ENCODE data around the gene SPSB4. TPM values are rescaled to one million over a fixed set of nuclear protein-coding genes. Genes with fewer than 3 reads are reported as not detected.

The SPSB4 gene
- total RNA-seq, 1 donor from 2014 or later = not detected

Other genes with a start within 250 kb of the SPSB4 start
- 60.3 and 62.3 TPM in 2 replicates for gene SLC25A36, start 109.5 kb upstream of the SPSB4 start, total RNA-seq
- gene PXYLP1, start 180.5 kb downstream of the SPSB4 start, total RNA-seq = 0.85 and 2.1 TPM in 2 replicates

Data from pulmonary artery endothelial cell (primary cell).